Activated CD8-positive, alpha-beta memory T cell treated with anti-CD3 and anti-CD28 coated beads, Interleukin-2, amount 50 U/mL, for 48 hours (primary cell): ENCODE results near the gene ROCK2.
"Not testable (repeated sequence)": the region's sequence is repeated elsewhere in the genome, so short reads cannot be mapped to it uniquely, and the experiment has no call there.

ENCODE experiments used
- DNase-seq: peaks from one replicate; pipeline ENCODE4 v3.0.0-alpha.2; 2020

The ROCK2 gene

GRCh38 chr2:11305958-11306357 lies 38.5 kb downstream of the ROCK2 start:
- DNase-seq = no peak

- DNase-seq = no peak
Measured at GRCh38 chr2:11305338-11305737, 39.1 kb downstream of the ROCK2 start.

GRCh38 chr2:11304476-11304875 lies 40.0 kb downstream of the ROCK2 start:
- DNase-seq = no peak

GRCh38 chr2:11303290-11304013 lies 41.0 kb downstream of the ROCK2 start:
- no peak for DNase-seq

- no peak for DNase-seq
Measured at GRCh38 chr2:11299439-11299838, 45.0 kb downstream of the ROCK2 start.

GRCh38 chr2:11298592-11298991 lies 45.8 kb downstream of the ROCK2 start:
- no peak for DNase-seq

GRCh38 chr2:11296401-11296800 lies 48.0 kb downstream of the ROCK2 start:
- DNase-seq = no peak

- no peak for DNase-seq
Measured at GRCh38 chr2:11292464-11293255, 51.8 kb downstream of the ROCK2 start.

- no peak for DNase-seq
Measured at GRCh38 chr2:11290713-11291112, 53.7 kb downstream of the ROCK2 start.

- DNase-seq = no peak
Measured at GRCh38 chr2:11290211-11290610, 54.2 kb downstream of the ROCK2 start.

- no peak for DNase-seq
Measured at GRCh38 chr2:11288431-11288830, 56.0 kb downstream of the ROCK2 start.

GRCh38 chr2:11286749-11287148 lies 57.7 kb downstream of the ROCK2 start:
- no peak for DNase-seq

- no peak for DNase-seq
Measured at GRCh38 chr2:11286323-11286722, 58.1 kb downstream of the ROCK2 start.

- DNase-seq = no peak
Measured at GRCh38 chr2:11285499-11285898, 58.9 kb downstream of the ROCK2 start.

- no peak for DNase-seq
Measured at GRCh38 chr2:11281186-11281585, 63.2 kb downstream of the ROCK2 start.

GRCh38 chr2:11280713-11281112 lies 63.7 kb downstream of the ROCK2 start:
- DNase-seq = no peak

- no peak for DNase-seq
Measured at GRCh38 chr2:11279398-11279797, 65.0 kb downstream of the ROCK2 start.

GRCh38 chr2:11278219-11278618 lies 66.2 kb downstream of the ROCK2 start:
- no peak for DNase-seq

- DNase-seq = no peak
Measured at GRCh38 chr2:11275910-11276309, 68.5 kb downstream of the ROCK2 start.

- DNase-seq = no peak
Measured at GRCh38 chr2:11270891-11271290, 73.5 kb downstream of the ROCK2 start.

GRCh38 chr2:11267931-11268330 lies 76.5 kb downstream of the ROCK2 start:
- no peak for DNase-seq

GRCh38 chr2:11264818-11265217 lies 79.6 kb downstream of the ROCK2 start:
- DNase-seq = no peak

GRCh38 chr2:11264007-11264406 lies 80.4 kb downstream of the ROCK2 start:
- no peak for DNase-seq

GRCh38 chr2:11263177-11263576 lies 81.3 kb downstream of the ROCK2 start:
- DNase-seq = no peak

GRCh38 chr2:11262438-11262837 lies 82.0 kb downstream of the ROCK2 start:
- not testable (repeated sequence) for DNase-seq
